Smooth muscle cell (in vitro differentiated cells): ENCODE results near the gene AP4E1. TPM values are rescaled to one million over a fixed set of nuclear protein-coding genes. Genes with fewer than 3 reads are reported as not detected.
"Not testable (repeated sequence)": the region's sequence is repeated elsewhere in the genome, so short reads cannot be mapped to it uniquely, and the experiment has no call there.

ENCODE experiments used
- DNase-seq: peaks from one replicate; lab custom pipeline; 2025; ENCODE audit not compliant: unreplicated experiment; lab: John Stamatoyannopoulos, UW
- H2AFZ ChIP-seq: fragments of 200-600 bp; sonication (generic); 2 replicates; pipeline ENCODE4 v1.6.0; 2016; ENCODE audit warnings: antibody characterized with exemption, low read depth, mild to moderate bottlenecking
- H3F3A ChIP-seq: fragments of 200-600 bp; sonication (generic); 2 replicates; pipeline ENCODE4 v1.6.0; 2017; ENCODE audit warnings: antibody characterized with exemption, low read depth
- H3K27ac ChIP-seq: fragments of 200-600 bp; sonication (generic); 2 replicates; pipeline ENCODE4 v1.5.1; 2016; ENCODE audit warnings: low read depth, mild to moderate bottlenecking
- H3K27me3 ChIP-seq: fragments of 200-600 bp; sonication (generic); 2 replicates; pipeline ENCODE4 v1.6.1; 2016; ENCODE audit warnings: low read depth, mild to moderate bottlenecking
- H3K36me3 ChIP-seq: fragments of 200-600 bp; sonication (generic); 2 replicates; pipeline ENCODE4 v1.5.1; 2016; ENCODE audit warnings: low read depth
- H3K4me1 ChIP-seq: fragments of 200-600 bp; sonication (generic); 2 replicates; pipeline ENCODE4 v1.5.1; 2016; ENCODE audit warnings: low read depth
- H3K4me2 ChIP-seq: fragments of 200-600 bp; sonication (generic); 2 replicates; pipeline ENCODE4 v1.6.0; 2016; ENCODE audit warnings: mild to moderate bottlenecking
- H3K4me3 ChIP-seq: fragments of 200-600 bp; sonication (generic); 2 replicates; pipeline ENCODE4 v1.5.1; 2016; ENCODE audit warnings: mild to moderate bottlenecking
- H3K79me2 ChIP-seq: fragments of 200-600 bp; sonication (generic); 2 replicates; pipeline ENCODE4 v1.6.0; 2016; ENCODE audit warnings: low read depth, mild to moderate bottlenecking
- H3K9ac ChIP-seq: fragments of 200-600 bp; sonication (generic); 2 replicates; pipeline ENCODE4 v1.6.0; 2016; ENCODE audit warnings: low read depth
- H3K9me3 ChIP-seq: fragments of 200-600 bp; sonication (generic); replicated peaks from 2 replicates; pipeline ENCODE4 v1.5.1; 2016; ENCODE audit warnings: low read depth
- H4K20me1 ChIP-seq: fragments of 200-600 bp; sonication (generic); 2 replicates; pipeline ENCODE4 v1.6.0; 2016; ENCODE audit warnings: low read depth
- WGBS: methylation state at CpG from one replicate; pipeline ENCODE4 v1.1.7; 2016; ENCODE audit warnings: low lambda C conversion rate; 5-methylcytosine and 5-hydroxymethylcytosine counted together
- polyA plus RNA-seq: library from polyadenylated mRNA; unstranded; fragments of >200 nt; fragmentation: Nextera tagmentation; extraction: Ambion mirVana; gene quantifications from 2 replicates; pipeline ENCODE4 v1.2.1, GENCODE V29; 2016
- total RNA-seq: library from RNA; depleted of rRNA; stranded (reverse); fragments of >200 nt; gene quantifications from 2 replicates; pipeline ENCODE4 v1.2.3, GENCODE V29; 2014
- TF ChIP-seq, protein P1 (sequence below): fragments of 200-600 bp; sonication (generic); IDR thresholded peaks from 2 replicates; pipeline ENCODE4 v1.5.1; 2017; ENCODE audit warnings: borderline replicate concordance, mild to moderate bottlenecking, antibody characterized with exemption; ENCODE audit not compliant: insufficient read depth, poor library complexity, severe bottlenecking

The AP4E1 gene
- total and polyA plus RNA-seq, 2 experiments from 2014 or later: 2.3 to 8.2 TPM

DNA sequence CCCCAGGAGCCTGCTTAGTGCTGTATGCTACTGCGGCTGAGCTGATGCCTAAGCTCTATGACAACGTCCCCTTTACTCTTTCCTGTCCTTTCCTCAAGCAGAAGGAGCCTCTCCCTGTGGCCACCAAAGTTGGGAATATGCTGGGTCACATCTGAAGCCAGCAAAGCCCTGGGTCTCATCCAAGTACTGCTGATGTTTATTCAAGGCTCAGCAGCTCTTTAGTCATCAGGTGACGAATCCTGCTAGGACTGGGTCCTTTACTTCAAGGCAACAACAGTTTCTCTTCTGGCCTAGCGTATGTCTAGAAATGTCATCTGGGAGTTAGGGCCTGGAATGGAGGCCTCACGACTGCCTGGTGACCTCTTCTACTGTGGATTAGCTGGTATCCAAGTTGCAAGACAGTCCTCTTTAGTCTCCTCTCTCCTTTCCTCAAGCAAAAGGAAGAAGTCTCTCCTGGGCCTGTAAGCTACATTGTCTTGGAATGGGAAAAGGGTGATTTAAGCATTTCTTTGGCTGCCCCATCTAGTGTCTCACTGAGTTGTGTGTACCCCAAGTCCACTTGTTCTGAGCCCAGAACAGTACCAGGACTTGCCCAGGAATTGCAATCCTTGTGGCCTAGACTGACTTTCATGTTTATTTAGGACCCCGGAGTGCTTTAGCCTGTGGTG is 122.3 kb downstream of the AP4E1 start:
- WGBS: 74% methylated on average over 6 of the region's 6 CpGs
- Histone ChIP-seq H3K4me2 (no peak overlapping the region), H3K4me3 (no peak overlapping the region), H2AFZ (no peak overlapping the region), H3K9me3 (no peaks in the 10 kb centered on the region), H4K20me1 (no peaks in the 10 kb centered on the region), H3K4me1 (no peaks in the 10 kb centered on the region), H3K27ac (no peak overlapping the region), H3K36me3 (no peaks in the 10 kb centered on the region), H3K9ac (no peak overlapping the region), H3K27me3 (no peaks in the 10 kb centered on the region), H3F3A (no peaks in the 10 kb centered on the region), H3K79me2 (no peaks in the 10 kb centered on the region)
- no peak for DNase-seq
- TF ChIP-seq, protein P1, sequence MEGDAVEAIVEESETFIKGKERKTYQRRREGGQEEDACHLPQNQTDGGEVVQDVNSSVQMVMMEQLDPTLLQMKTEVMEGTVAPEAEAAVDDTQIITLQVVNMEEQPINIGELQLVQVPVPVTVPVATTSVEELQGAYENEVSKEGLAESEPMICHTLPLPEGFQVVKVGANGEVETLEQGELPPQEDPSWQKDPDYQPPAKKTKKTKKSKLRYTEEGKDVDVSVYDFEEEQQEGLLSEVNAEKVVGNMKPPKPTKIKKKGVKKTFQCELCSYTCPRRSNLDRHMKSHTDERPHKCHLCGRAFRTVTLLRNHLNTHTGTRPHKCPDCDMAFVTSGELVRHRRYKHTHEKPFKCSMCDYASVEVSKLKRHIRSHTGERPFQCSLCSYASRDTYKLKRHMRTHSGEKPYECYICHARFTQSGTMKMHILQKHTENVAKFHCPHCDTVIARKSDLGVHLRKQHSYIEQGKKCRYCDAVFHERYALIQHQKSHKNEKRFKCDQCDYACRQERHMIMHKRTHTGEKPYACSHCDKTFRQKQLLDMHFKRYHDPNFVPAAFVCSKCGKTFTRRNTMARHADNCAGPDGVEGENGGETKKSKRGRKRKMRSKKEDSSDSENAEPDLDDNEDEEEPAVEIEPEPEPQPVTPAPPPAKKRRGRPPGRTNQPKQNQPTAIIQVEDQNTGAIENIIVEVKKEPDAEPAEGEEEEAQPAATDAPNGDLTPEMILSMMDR: no peak

DNA sequence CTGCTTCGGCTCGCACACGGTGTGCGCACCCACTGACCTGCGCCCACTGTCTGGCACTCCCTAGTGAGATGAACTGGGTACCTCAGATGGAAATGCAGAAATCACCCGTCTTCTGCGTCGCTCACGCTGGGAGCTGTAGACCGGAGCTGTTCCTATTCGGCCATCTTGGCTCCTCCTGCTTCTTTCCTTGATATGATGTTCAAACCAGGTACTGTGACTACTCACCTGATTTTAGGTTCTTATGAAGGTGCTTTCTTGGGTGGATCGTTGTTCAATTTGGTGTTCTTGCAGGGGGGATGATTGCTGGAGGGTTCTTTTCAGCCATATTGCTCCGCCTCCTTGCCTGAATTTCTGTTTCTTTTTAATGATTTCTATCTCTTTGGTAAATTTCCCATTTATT is 129.0 kb downstream of the AP4E1 start:
- 82% methylated on average over 13 of the region's 13 CpGs for WGBS
- H3K4me3 ChIP-seq, H3K27ac ChIP-seq, H4K20me1 ChIP-seq, DNase-seq, H3K27me3 ChIP-seq, H3K36me3 ChIP-seq, H3K79me2 ChIP-seq, H3K9ac ChIP-seq, H3K9me3 ChIP-seq, H2AFZ ChIP-seq, H3K4me2 ChIP-seq, H3K4me1 ChIP-seq, H3F3A ChIP-seq: not testable (repeated sequence)

DNA sequence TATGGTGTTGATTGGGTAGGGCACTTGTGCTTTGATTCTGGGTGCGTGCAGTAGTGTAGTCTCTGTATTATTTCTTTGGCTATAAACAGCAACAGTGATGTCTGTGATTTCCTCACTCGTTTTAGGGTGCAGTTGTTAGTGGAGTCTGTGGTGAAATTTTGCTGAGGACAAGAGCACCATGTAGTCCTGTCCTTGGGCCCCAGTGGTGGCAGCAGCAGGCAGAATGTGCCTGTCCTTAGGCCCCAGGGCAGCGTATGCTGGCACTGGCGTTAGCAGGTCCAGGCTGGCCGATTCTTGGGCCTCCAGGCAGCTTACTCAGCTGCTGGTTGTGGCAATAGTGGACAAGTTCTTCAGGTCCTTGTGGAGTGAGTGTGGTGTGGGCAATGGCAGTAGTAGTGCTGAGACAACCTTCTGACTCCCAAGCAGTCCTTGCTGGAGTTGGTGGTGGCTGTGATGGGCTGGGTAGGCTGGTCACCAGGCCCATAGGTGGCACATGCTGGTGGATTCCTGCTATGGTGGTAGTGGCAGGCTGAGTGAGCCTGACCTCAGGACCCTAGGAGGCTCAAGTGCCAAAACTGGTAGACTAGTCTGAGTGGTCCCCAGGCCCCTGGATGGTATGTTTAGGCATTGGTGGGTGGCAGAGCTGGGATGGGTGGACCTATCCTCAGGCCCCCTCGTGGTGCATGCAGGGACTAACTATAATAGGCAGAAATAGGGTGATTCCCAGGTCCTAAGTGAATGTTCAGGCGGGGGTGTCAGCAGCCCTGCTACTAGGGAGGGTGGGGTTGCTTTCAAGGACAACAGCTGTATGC is 129.9 kb downstream of the AP4E1 start:
- H4K20me1 ChIP-seq: no peaks in the 10 kb centered on the region
- WGBS: 84% methylated on average over 7 of the region's 7 CpGs
- DNase-seq: no peak
- no peaks in the 10 kb centered on the region for H3F3A ChIP-seq
- H2AFZ ChIP-seq: no peak overlapping the region
- H3K27me3 ChIP-seq: no peaks in the 10 kb centered on the region
- peaks cover 4% of the 10 kb centered on the region for H3K4me1 ChIP-seq
- no peaks in the 10 kb centered on the region for H3K9me3 ChIP-seq
- no peaks in the 10 kb centered on the region for H3K79me2 ChIP-seq
- H3K9ac ChIP-seq: no peak overlapping the region
- no peak overlapping the region for H3K4me3 ChIP-seq
- TF ChIP-seq, protein P1: no peak
- no peak overlapping the region for H3K27ac ChIP-seq
- H3K4me2 ChIP-seq: no peak overlapping the region
- H3K36me3 ChIP-seq: no peaks in the 10 kb centered on the region

DNA sequence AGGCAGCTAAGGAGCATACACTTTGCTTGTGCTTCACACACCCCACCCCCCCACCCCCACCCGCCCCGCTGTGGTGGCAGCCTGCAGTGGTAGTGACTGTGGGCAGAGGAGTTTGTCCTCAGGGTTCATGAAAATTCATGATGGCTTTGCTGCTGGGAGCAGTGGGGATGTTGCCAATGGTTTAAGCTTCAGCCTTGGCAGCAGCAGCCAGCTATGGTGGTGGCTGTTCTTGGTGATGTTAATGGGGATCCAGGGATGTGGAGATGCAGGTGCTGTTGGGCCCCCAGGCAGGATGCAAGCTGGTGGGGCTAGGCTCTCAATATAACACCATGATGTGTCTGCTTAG is 130.5 kb downstream of the AP4E1 start:
- Histone ChIP-seq H3K9ac (no peak overlapping the region), H4K20me1 (no peaks in the 10 kb centered on the region), H3F3A (no peaks in the 10 kb centered on the region), H3K4me1 (peaks cover 4% of the 10 kb centered on the region), H2AFZ (no peak overlapping the region), H3K9me3 (no peaks in the 10 kb centered on the region), H3K79me2 (no peaks in the 10 kb centered on the region), H3K4me3 (no peak overlapping the region), H3K36me3 (no peaks in the 10 kb centered on the region), H3K27ac (no peak overlapping the region), H3K4me2 (no peak overlapping the region), H3K27me3 (no peaks in the 10 kb centered on the region)
- WGBS: 100% methylated on average over 2 of the region's 2 CpGs
- TF ChIP-seq, protein P1: no peak
- no peak for DNase-seq
